GM19328 (cell line): ENCODE data around the gene GMDS.
"Not testable (repeated sequence)": the region's sequence is repeated elsewhere in the genome, so short reads cannot be mapped to it uniquely, and the experiment has no call there.

Experiments used
- ATAC-seq: cut with Tn5 transposase; IDR thresholded peaks from one replicate; pipeline ENCODE4 v1.9.1; 2021; ENCODE audit warnings: mild to moderate bottlenecking, moderate library complexity; ENCODE audit not compliant: unreplicated experiment

GMDS gene

DNA sequence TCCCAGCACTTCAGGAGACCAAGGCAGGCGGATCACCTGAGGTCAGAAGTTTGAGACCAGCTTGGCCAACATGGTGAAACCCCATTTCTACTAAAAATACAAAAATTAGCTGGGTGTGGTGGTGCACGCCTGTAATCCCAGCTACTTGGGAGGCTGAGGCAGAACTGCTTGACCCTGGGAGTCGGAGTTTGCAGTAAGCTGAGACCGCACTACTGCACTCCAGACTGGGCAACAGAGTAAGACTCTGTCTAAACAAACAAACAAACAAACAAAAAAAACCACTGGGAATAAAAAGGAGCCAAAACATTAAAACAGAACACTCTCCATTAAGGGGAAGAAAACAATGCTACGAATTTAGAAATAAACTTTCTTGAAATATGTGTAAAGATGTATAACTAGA lies 576.9 kb downstream of the GMDS start:
- not testable (repeated sequence) for ATAC-seq

DNA sequence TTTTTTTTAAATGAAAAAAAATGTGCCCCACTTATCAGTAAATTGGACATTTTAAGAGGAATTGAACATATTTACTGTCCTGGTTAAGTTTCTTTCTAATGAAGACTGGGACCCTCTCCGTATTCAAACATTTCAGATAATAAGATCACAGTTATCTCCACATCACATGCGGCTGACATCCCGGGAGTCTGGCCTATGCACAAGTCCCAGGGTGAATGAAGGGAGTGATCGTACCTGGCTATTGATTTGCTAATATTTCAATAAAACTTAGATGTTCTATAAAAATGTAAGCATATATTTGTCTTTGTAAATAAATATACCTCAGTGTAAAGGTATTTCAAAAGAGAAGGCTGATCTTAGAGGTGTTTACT lies 577.6 kb downstream of the GMDS start:
- no peak for ATAC-seq

DNA sequence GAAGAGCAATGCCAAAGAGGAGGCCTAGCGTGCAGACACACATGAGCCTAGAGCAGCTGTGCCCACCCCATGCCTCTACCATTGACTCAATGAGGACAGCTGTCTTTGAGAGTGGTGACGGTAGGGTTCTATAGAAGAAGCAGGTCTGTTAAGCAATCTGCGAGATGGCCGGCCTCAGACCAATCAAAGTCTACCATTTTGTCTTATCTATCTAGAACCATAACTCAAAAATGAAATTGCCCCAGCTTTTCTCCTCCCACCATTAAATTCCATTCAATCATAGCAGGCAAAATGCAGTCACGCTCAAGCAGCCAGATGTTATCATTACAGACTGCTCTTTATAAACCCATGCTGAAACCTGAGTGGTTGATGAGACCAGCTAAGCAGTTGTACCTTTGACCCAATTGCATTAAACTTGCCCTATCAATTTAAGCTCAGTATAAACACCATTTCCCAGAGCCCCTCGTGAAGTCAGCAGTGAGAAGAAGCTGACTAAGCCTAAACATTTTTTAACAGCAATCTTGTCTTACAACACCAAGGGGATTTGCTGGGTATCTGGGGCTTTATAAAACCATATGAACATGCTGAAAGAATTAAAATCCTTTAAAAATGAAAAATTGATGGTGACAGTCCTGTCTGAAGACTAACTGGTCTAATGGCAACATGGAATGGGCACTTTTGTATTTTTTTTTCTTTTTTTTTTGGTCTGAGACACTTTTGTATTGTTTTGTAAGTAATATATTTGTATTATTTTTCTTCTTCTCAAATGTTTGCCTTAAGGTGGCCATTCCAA lies 578.2 kb downstream of the GMDS start:
- no peak for ATAC-seq

DNA sequence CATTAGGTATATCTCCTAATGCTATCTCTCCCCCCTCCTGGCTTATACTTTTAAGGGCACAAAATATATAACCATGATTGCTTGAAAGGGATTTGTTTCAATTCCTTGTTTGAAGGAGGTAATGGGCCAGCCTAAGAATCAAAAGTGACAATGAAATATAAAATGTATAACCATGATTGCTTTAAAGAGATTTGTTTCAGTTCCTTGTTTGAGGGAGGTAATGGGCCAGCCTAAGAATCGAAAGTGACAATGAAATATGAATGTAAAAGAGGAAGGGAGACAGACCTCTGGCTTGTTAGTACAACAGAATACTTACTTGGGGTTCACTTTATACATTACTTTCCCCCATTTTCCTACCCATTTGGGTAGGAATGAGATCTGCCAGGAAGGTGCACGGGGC lies 580.2 kb downstream of the GMDS start:
- peak; percentile 94 for ATAC-seq

DNA sequence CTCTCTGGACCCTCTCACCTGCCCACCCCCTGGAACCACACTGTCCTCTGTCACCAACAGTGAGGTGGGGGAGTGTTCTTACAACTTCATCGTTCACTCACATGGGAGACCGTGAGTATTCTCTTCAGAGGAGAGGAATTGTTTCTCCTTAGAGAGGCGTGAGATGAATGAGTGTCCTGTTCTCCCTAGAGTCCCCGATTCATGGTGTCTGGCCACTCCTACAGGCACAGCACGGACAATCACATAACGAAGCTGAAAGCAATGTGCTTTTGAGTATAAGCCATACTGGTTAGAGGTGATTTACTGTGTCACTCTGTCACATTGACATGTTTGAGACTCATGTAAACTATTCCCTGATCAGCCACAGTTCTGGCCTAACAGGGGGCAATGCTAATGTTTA lies 581.1 kb downstream of the GMDS start:
- ATAC-seq: no peak

DNA sequence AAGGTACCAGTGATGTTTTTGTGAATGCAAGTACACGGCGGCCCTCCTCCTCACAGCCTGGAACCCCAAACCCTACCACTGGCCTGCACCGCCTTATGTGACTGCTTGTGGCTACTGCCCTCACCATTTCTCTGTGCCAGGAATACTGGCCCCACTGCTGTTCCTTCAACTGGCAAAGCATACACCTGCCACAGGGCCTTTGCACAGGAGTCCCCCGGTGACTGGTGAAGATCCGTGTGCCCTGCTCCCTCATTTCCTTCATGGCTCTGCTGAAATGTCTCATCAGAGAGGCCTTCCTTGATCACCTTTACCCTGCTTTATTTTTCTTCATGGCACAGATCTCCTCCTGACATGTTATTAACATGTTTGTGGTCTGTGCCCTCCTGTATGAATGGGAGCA lies 581.9 kb downstream of the GMDS start:
- ATAC-seq: no peak

DNA sequence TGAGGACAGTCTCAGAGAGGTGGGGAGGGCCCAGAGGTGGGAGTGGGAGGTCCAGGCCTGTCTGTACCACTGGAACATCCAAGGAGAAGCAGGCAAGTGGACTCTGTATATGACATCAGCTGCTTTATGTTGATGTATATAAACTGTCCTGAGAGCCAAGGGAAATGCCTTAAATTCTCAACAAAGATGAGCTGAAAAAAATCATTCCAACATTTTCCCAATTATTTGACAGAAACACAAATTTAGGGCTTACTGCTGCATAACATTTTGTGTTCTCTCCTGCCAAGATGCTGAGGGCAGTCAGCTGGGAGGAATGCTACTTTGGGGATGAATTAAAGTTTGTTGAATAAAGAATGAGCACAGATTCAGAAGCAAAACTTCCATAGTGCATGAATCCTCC lies 582.9 kb downstream of the GMDS start:
- ATAC-seq: no peak

DNA sequence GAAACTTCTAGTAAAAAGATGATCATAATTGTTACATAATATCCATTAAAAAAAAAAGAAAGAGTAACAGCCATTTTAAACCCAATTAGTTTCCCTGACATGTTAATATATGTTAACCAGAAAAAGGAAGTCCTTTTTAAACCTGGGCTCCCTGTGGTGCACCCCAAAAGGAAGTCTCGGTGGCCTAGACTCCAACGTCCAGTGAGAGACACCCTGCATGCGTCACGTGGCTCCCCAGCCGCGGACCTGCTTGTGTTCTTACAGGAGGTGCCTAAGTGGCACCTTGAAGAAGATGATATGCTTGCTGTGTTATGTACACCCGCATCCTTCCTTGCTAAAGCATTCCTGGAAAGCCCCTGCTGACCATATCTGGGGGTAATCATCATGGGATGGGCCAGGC lies 585.6 kb downstream of the GMDS start:
- no peak for ATAC-seq

DNA sequence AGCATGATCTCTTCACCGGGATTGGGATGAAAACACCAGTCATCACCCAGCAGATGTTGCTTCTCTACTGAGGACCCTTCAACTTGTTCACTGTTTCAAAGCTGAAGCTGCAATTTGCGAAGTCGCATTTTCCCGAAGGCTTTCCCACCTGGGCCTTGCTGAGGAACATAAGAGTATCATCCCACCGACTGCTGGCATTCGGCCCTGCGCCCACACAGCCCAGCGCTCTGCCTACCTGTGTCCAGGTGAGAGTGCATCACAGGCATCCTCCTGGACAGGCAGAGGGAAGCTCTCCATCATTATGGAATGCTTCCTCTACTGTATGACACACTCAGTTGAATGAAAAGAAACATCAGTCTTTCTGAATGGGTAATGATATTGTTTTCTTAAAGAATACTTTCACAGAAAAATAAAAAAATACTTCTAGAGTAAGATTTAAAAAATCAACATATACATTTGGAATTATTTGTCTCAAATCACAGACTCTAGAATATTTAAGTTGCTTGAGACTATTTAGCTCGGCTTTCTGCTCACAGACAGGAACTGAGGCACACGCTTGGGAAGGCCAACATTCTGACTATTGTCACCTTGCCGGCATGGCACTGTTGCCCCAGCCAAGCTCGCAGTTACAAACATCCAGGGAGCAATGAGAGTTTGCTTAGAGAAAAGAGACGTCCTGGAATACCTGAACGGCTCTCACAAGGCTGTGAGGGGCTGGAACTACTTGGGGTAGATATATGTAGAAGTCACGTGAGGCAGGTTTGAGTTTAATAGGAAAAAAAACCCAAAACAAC lies 587.0 kb downstream of the GMDS start:
- ATAC-seq: no peak

DNA sequence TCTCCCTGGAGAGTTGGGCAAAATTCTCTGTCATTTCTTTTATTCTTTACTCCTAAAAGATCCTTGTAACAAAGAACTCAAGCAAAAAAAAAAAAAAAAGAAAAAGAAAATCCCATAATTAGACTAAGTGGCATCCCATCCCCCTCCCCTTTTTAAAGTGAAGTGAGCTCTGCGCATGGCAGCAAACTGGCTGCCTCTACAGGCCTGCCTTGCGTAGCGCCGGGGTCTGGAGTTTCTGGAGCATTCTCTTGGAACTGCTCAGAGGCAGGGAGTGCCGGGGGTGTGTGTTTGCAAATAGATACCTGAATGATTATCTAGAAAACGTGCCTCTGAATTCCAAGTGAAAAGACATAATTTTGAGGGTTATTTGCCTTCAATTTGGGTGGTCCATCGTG lies 587.6 kb downstream of the GMDS start:
- no peak for ATAC-seq

DNA sequence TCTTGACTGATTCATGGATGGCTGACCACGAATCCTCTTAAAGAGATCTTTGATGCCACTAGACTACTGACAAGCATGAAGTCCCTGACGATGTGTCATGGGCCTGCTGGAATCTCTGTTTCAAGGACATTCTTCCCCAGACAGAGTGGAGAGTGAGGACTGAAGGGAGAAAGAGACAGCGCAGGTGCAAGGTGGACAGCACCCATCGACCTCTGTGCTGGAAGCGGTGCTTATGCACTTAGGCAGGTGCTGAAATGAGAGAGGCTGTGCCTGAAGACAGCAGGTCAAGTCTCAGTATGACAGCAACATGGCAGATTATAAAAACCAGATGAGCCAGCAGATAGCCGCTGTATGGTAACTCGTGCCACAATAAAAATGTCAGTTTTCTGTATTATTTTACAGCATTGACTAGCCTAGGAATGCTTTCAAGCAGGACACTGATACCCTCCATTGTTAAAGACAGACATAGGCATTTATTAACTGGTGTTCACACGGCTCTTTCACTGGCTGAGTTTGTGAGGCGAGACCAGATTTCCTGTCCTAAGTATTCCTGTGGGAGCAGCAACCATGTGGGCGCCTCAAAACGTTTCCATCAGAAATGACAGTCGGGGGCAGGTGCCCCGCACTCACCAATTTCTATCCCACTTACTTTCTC lies 588.2 kb downstream of the GMDS start:
- no peak for ATAC-seq

DNA sequence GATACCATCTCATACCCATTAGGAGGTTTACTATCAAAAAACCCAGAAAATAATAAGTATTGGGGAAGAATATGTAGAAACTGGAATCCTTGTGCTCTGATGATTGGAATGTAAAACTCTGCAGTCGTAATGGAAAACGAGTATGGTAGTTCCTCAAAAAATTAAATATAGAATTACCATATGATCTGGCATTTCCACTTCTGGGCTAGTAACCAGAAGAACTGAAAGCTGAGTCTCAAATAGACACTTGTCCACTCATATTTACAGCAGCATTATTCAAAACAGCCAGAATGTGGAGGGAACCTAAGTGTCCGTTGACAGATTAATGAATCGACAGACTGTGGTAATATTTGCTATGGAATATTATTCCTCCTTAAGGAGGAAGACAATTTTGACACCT lies 591.4 kb downstream of the GMDS start:
- ATAC-seq: no peak

DNA sequence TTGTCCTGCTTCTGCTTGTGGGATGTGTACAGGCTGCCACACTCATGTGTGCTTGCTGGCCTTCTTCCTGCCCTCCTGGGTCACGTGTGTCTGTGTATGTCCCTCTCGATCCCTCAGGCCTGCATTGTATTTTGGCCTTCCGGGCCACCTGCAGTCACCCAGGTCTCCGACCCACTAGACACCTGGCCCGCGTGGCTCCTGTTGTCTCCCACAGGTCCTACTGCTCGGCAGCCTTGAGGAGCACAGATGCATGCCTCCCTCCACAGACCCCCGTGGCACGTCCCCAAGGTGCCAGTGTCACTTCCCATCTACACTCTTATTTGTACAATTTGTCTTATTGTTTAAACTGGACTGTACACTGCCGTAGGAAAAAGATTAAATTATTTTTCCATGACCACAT lies 592.6 kb downstream of the GMDS start:
- ATAC-seq: no peak

DNA sequence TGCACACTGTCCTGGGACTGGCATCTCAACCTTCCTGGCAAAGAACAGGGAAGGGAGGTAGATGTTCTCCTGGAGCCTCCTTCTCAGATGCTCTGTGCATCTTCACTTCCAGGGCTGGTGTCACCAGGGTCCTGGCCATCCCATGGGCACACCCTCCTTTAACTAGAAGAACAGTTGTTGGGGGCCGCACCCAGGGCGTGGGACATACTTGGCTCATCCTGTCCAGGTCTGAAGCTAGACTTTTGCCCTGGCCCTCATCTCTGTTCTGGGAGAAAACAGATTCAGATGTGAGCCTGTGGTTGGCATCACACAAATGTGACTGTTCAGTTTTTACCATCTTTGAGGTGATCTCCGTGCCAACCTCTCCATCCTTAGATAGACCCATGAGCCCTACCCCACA lies 594.0 kb downstream of the GMDS start:
- no peak for ATAC-seq

DNA sequence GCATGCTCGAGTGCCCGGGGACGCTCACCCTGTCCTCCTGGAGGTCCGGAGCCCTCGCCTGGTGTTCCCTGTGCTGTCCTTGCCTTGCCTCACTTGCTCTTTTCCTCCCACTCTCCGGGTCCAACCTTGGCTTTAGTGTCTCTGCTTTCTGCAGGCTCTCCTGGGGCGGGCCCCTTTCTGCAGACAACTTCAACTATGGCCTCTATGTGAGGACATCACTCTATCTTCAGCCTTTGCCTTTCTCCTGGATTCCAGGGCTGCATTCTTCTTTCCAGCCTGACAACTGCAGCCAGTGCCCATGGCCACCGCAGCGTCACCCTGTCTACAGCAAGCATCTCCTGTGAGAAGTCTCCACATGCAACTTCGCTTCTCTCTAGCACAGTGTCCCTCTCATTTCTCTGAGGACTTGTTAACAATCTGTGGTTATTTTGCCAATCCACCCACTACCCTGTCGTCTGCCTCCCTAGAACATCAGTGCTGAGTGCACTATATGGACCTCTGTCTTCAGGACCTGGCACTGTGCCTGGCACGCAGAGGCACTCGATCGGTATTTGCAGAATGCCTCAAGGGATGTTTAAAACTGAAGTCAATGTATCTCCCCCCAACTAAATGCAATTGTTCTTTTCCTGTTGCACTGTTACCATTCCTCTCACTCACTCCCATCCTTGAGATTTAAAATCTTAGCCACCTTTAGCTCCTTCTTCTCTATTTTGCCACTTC lies 599.8 kb downstream of the GMDS start:
- no peak for ATAC-seq

DNA sequence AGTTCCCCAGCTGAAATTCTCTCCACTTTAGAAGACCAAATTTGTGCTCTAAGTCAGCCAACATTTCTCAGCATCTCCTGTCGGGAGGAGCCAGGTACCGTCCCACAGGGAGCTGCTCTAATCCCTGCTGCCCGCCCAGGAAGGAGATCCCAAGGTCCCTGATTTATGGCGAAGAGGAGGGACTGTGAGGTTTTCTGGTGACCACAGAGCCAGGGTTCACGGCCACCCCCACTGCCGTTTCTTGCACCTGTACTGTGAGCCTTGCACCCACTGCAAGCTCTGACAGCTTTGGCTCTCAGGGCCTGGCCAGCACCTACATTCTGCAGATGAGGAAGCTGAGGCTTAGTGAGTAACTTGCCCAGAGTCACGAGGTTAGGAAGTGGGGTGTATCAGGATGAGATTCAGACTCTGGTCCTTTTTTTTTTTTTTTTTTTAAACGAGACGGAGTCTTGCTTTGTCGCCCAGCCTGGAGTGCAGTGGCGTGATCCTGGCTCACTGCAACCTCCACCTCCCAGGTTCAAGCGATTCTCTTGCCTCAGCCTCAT lies 600.8 kb downstream of the GMDS start:
- ATAC-seq: no peak

DNA sequence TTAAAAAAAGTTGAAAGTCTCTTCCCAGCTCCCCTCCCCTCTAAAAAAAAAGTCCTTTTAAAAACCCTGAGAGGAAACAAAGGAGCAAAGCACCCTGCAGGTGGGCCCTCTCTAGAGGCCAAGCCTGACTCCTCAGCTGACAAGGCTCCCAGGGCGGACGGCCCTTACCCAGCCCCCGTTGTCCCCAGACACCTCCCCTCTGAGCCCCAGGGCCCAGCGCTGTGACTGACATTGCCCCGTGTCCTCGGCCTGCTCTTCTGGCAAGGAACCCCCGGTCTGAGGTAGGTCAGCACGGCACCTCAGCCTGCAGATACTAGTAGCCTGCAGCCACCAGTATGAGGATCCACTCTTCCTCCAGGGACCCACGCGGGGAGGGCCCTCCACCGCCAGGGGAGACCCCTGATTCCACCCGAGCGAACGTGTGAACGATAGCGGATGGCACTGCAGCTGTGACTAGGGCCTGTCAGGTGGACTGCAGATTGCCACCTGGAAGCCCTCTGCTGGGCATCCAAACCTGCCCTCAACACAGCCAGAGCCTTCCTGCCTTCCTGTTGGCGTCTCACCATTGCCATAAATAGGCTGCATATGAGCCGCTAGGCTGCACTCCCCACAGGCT lies 601.5 kb downstream of the GMDS start:
- ATAC-seq: no peak

DNA sequence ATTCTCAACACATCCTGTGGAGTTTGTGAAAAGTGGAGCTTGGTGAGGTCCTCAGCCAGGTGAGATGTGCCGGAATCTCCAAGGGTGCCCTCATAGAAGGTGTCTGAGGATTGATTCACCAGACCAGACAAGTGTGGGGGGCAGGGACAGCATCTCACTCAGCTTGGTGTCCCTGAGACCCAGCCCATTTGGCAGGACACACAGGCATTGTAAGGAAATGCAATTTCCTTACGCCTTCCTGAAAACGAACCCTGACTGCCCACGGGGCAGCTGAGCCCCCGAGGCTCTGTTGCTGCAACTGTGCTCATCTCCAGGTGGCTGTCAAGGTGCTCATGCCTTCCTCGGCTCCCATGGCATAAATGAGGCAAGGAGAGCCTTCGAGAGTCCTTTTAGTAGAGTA lies 602.3 kb downstream of the GMDS start:
- no peak for ATAC-seq

DNA sequence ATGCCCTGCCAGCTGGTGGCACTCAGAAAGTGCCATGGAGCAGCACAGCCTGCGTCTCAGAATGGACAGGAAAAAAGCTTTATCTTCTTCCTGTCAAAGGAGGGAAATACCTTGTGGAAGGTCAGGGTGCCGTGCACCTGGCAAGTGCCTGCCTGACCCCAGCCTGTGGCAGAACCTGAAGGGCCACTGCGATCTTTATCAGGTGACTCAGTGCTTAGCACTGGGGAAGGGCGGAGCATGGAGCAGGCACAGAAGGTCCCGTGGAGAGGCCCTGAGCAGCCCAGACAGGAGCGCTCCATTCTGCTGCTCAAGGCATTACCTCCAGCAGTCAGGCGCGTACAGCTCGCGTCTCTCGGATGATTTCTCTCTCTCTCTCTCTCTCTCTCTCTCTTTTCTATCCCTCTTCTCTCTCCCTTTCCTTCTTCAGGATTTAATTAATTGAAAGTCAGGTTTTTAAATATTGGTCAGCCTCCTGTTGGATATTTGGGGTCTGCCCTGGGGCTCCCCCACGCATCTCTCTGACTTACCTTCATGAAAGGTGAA lies 604.0 kb downstream of the GMDS start:
- no peak for ATAC-seq

DNA sequence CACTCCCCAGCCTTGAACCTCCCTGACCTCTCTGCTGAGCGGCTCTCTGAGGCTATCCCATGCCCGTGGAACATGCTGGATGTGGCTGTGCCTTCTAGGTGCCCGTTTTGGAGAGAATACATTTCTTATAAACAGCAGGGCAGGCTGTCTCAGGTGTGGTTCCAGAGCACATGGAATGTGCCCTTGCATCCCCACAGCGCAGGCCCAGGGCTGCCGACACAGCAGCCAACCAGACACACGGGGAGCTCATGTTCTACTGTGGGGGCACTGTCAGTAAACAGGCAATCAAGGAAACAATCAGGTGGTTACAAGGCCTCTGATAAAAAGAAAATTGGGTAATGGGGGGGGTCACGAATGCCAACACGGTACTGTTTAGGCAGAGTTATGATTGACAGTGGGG lies 604.9 kb downstream of the GMDS start:
- no peak for ATAC-seq
